GM19395 (cell line): Measurements from ENCODE around the gene TPPP3.
"Not testable (repeated sequence)": the region's sequence is repeated elsewhere in the genome, so short reads cannot be mapped to it uniquely, and the experiment has no call there.

Experiments used
- ATAC-seq: cut with Tn5 transposase; IDR thresholded peaks from one replicate; pipeline ENCODE4 v1.9.1; 2021; ENCODE audit warnings: mild to moderate bottlenecking, moderate library complexity; ENCODE audit not compliant: unreplicated experiment

Gene TPPP3

GRCh38 chr16:67426022-67426421 lies 32.7 kb upstream of the TPPP3 start:
- ATAC-seq, result no peak

GRCh38 chr16:67425580-67425979 lies 32.3 kb upstream of the TPPP3 start:
- ATAC-seq, result no peak

- no peak for ATAC-seq
Observed at GRCh38 chr16:67425061-67425460, 31.8 kb upstream of the TPPP3 start.

- no peak for ATAC-seq
Observed at GRCh38 chr16:67424261-67424615, 30.9 kb upstream of the TPPP3 start.

GRCh38 chr16:67423611-67424260 lies 30.4 kb upstream of the TPPP3 start:
- ATAC-seq, result no peak

- no peak for ATAC-seq
Observed at GRCh38 chr16:67423015-67423414, 29.7 kb upstream of the TPPP3 start.

GRCh38 chr16:67421030-67421429 lies 27.7 kb upstream of the TPPP3 start:
- ATAC-seq, result no peak

GRCh38 chr16:67419931-67420330 lies 26.6 kb upstream of the TPPP3 start:
- ATAC-seq, result no peak

- no peak for ATAC-seq
Observed at GRCh38 chr16:67419502-67419901, 26.2 kb upstream of the TPPP3 start.

- no peak for ATAC-seq
Observed at GRCh38 chr16:67417333-67418061, 24.2 kb upstream of the TPPP3 start.

- no peak for ATAC-seq
Observed at GRCh38 chr16:67415872-67416793, 22.8 kb upstream of the TPPP3 start, which contains the start of gene ZDHHC1. TSS of gene ZDHHC1 (minus strand) at chr16:67416477. CDS start at chr16:67407775, 8,702 bp downstream.

- not testable (repeated sequence) for ATAC-seq
Observed at GRCh38 chr16:67415421-67415820, 22.1 kb upstream of the TPPP3 start.

GRCh38 chr16:67413978-67414911 lies 20.9 kb upstream of the TPPP3 start:
- ATAC-seq, result no peak

- ATAC-seq, result no peak
Observed at GRCh38 chr16:67412294-67412693, 19.0 kb upstream of the TPPP3 start.

- ATAC-seq, result no peak
Observed at GRCh38 chr16:67411339-67411738, 18.0 kb upstream of the TPPP3 start.

GRCh38 chr16:67409631-67410030 lies 16.3 kb upstream of the TPPP3 start:
- no peak for ATAC-seq

- ATAC-seq, result no peak
Observed at GRCh38 chr16:67407788-67408452, 14.6 kb upstream of the TPPP3 start.

- ATAC-seq, result no peak
Observed at GRCh38 chr16:67407176-67407787, 14.0 kb upstream of the TPPP3 start.
